PC-3 (cell line): Measurements from ENCODE around the gene VWA3B.

Experiments
- EZH2 ChIP-seq: fragments of 300-600 bp; sonication (generic); IDR thresholded peaks from one replicate; pipeline ENCODE4 v1.6.1; 2017; ENCODE audit warnings: antibody characterized with exemption, mild to moderate bottlenecking, low read length; ENCODE audit not compliant: unreplicated experiment
- EZH2phosphoT487 ChIP-seq: fragments of 300-600 bp; sonication (generic); IDR thresholded peaks from 2 replicates; pipeline ENCODE4 v1.6.1; 2018; ENCODE audit warnings: mild to moderate bottlenecking, antibody characterized with exemption, low read length, borderline replicate concordance
- TF ChIP-seq, protein P1 (sequence below): fragments of 300-600 bp; sonication (generic); conservative IDR thresholded peaks from 2 replicates; pipeline ENCODE4 v1.5.1; 2017; ENCODE audit warnings: antibody characterized with exemption, low read depth, mild to moderate bottlenecking, low read length

DNA sequence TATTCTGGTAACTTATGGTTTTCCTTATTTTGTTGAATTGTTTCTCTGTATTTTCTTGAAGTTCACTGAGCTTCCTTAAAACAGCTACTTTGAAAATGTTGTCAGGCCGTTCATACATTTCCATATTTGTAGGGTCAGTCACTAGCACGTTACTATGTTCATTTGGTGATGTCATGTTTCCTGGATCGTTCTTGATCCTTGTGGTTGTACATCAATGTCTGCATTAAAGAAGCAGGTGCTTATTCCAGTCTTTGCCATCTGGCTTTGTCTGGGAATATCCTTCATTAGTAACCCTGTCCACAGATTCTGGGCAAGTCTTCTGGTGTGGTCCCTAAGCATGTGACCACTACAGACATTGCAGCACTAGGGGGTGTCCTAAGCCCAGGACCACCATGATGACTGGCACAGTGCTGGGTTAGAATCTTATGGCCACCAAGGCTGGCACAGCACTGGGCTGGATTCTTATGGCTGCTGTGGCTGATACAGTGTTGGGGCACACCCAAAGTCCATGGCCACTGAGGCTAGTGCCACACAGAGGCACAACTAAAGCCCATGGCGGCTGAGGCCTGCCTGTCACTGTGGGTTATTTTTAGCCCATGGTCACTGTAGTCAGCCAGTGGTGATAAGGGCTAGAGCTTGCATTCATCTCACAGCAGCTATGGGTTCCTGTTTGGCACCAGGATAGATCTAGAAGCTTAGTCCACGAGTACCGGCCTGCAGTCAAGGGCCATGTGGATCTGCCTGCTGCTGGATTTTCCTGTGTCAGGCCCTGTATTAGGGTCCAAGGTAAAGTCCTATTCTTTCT is 13.2 kb downstream of the VWA3B start:
- TF ChIP-seq, protein P1, sequence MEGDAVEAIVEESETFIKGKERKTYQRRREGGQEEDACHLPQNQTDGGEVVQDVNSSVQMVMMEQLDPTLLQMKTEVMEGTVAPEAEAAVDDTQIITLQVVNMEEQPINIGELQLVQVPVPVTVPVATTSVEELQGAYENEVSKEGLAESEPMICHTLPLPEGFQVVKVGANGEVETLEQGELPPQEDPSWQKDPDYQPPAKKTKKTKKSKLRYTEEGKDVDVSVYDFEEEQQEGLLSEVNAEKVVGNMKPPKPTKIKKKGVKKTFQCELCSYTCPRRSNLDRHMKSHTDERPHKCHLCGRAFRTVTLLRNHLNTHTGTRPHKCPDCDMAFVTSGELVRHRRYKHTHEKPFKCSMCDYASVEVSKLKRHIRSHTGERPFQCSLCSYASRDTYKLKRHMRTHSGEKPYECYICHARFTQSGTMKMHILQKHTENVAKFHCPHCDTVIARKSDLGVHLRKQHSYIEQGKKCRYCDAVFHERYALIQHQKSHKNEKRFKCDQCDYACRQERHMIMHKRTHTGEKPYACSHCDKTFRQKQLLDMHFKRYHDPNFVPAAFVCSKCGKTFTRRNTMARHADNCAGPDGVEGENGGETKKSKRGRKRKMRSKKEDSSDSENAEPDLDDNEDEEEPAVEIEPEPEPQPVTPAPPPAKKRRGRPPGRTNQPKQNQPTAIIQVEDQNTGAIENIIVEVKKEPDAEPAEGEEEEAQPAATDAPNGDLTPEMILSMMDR: no peak
- TF ChIP-seq EZH2 (no peak), EZH2phosphoT487 (no peak)
